Measurements from ENCODE around the gene ABL1. TPM values are rescaled to one million over a fixed set of nuclear protein-coding genes. Genes with fewer than 3 reads are reported as not detected.
A peak's percentile ranks its signal among the peaks of the same experiment; 100 is the strongest.
"Not testable (repeated sequence)": the region's sequence is repeated elsewhere in the genome, so short reads cannot be mapped to it uniquely, and the experiment has no call there.

Gene ABL1
- total and polyA plus RNA-seq, 5 donors from 2014 or later, result 5.5 to 33.9 (median 8.6) TPM

DNA sequence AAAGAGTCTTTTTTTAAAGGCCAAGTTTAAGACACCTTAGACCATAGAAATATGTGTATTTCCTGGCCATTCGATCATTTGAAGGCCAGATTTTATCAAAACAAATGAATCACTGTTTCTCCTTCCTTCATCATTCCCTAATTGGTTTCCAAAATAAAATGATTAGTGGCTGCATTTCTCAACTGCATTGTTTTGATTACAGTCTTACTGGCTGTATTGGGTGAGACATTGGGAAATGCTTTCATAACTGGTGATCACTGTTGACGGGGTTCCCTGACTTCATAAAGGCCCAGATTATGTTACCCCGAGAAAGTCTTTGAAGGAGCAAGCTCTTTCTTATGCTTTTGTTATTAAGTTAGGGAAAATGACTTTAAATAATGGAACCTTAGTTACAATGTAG, 40.6 kb upstream of the ABL1 start:
- not testable (repeated sequence) for H3K4me3 ChIP-seq (ENCODE audit: low read depth, low read length); H3K27ac Mint-ChIP-seq; DNase-seq; ATAC-seq (ENCODE audit: low read depth in 2 of 2); H3K27ac ChIP-seq (ENCODE audit: insufficient read depth, low read length, poor library complexity, severe bottlenecking); H3K36me3 ChIP-seq (ENCODE audit: control insufficient read depth, insufficient read depth, low read length); H3K36me3 Mint-ChIP-seq; H3K4me3 Mint-ChIP-seq; H3K9me3 ChIP-seq (ENCODE audit: control insufficient read depth in 2 of 2, low read length in 2 of 2); H3K27me3 ChIP-seq (ENCODE audit: control insufficient read depth, insufficient read depth, low read length); H3K4me1 ChIP-seq (ENCODE audit: control insufficient read depth, insufficient read depth, low read length, poor library complexity, severe bottlenecking); H3K9me3 Mint-ChIP-seq; H3K27me3 Mint-ChIP-seq
- peaks cover 11 to 23% (median 12%) of the 10 kb centered on the region in 4 donors for H3K4me1 Mint-ChIP-seq

GRCh38 chr9:130794923-130795495, 40.0 kb upstream of the ABL1 start:
- Histone ChIP-seq H3K4me1 (ENCODE audit: control insufficient read depth, insufficient read depth, low read length, poor library complexity, severe bottlenecking) (no peaks in the 10 kb centered on the region), H3K9me3 (ENCODE audit: control insufficient read depth in 2 of 2, low read length in 2 of 2) (peaks cover 0 to under 1% of the 10 kb centered on the region in 2 experiments), H3K27me3 (ENCODE audit: control insufficient read depth, insufficient read depth, low read length) (no peaks in the 10 kb centered on the region), H3K36me3 (ENCODE audit: control insufficient read depth, insufficient read depth, low read length) (no peaks in the 10 kb centered on the region), H3K27ac (ENCODE audit: insufficient read depth, low read length, poor library complexity, severe bottlenecking) (no peak overlapping the region), H3K4me3 (ENCODE audit: low read depth, low read length) (no peak overlapping the region)
- no peak overlapping the region for H3K27ac Mint-ChIP-seq
- no peaks in the 10 kb centered on the region for H3K27me3 Mint-ChIP-seq
- ATAC-seq (ENCODE audit: low read depth in 2 of 2) (no peak), DNase-seq (no peak)
- no peak overlapping the region for H3K4me3 Mint-ChIP-seq
- peaks cover 0 to 2% (median 0%) of the 10 kb centered on the region in 7 donors for H3K9me3 Mint-ChIP-seq
- peaks cover 11 to 23% (median 12%) of the 10 kb centered on the region in 4 donors for H3K4me1 Mint-ChIP-seq
- H3K36me3 Mint-ChIP-seq, result peaks cover 4% of the 10 kb centered on the region

DNA sequence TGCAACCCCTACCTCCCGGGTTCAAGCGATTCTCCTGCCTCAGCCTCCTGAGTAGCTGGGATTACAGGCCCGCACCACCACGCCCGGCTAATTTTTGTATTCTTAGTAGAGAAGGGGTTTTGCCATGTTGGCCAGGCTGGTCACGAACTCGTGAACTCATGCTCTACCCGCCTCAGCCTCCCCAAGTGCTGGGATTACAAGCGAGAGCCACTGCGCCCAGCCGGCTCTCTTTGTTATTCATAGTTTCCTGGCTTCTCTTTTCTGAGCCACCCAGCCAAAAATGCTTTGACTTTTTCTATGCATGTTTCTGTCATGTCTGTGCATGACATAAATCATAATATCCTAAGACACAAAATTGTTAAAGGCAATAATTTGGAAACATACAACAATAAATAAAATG, 31.9 kb upstream of the ABL1 start:
- not testable (repeated sequence) for H3K27ac ChIP-seq (ENCODE audit: insufficient read depth, low read length, poor library complexity, severe bottlenecking); H3K36me3 Mint-ChIP-seq; H3K27me3 Mint-ChIP-seq; H3K9me3 Mint-ChIP-seq; H3K36me3 ChIP-seq (ENCODE audit: control insufficient read depth, insufficient read depth, low read length); H3K27me3 ChIP-seq (ENCODE audit: control insufficient read depth, insufficient read depth, low read length); H3K27ac Mint-ChIP-seq; H3K9me3 ChIP-seq (ENCODE audit: control insufficient read depth in 2 of 2, low read length in 2 of 2); DNase-seq; H3K4me3 ChIP-seq (ENCODE audit: low read depth, low read length); ATAC-seq (ENCODE audit: low read depth in 2 of 2); H3K4me1 ChIP-seq (ENCODE audit: control insufficient read depth, insufficient read depth, low read length, poor library complexity, severe bottlenecking); H3K4me3 Mint-ChIP-seq
- peaks cover 2 to 16% (median 6%) of the 10 kb centered on the region in 4 donors for H3K4me1 Mint-ChIP-seq

DNA sequence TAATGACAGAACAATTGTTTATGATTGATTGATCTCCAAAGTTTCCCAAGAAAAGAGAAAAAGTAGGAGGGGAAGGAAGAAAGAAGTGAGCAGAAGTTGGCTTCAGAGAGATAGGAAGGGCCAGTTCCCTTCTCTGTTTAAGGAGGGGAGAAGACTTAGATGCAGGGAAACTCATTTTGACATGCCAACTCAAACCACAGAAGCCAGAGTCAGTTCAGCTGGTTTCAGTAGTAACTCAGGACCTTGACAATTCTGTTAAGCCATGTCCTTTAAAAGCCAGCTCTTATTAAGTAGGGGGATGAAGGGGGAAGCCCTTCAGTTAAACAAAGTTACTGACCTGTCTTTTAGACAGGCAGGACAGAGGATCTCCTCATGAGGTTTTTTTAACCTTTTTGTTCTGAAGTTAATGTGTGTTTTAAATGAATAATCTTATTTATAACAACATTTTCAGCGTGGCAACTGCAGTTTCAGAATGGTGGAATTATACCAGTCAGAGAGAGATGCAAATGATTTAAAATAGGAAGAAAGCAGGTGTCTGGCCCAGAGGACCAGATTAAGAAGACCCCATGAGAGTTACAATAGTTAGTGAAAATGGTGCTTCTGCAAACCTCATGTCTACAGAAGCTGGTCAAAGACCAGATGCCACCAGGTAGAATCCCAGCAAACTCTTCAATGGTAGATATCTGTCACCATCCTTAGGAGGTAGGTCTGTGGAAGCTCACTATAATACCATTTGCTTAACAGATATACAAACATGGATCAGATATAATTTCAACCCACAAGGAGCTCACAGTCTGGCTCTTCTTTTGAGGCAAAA, 29.3 kb upstream of the ABL1 start:
- Mint-ChIP-seq H3K27me3 (peaks cover 7% of the 10 kb centered on the region), H3K4me1 (peaks cover 0 to 11% (median 5%) of the 10 kb centered on the region in 4 donors), H3K36me3 (no peaks in the 10 kb centered on the region), H3K9me3 (peaks cover 0 to 2% (median 0%) of the 10 kb centered on the region in 7 donors), H3K27ac (peak overlapping the region in 1 of 3 donors; percentile 47), H3K4me3 (no peak overlapping the region)
- no peak overlapping the region for H3K4me3 ChIP-seq (ENCODE audit: low read depth, low read length)
- DNase-seq (no peak), ATAC-seq (ENCODE audit: low read depth in 2 of 2) (no peak)
- no peaks in the 10 kb centered on the region for H3K9me3 ChIP-seq (ENCODE audit: control insufficient read depth in 2 of 2, low read length in 2 of 2)
- no peaks in the 10 kb centered on the region for H3K4me1 ChIP-seq (ENCODE audit: control insufficient read depth, insufficient read depth, low read length, poor library complexity, severe bottlenecking)
- no peaks in the 10 kb centered on the region for H3K27me3 ChIP-seq (ENCODE audit: control insufficient read depth, insufficient read depth, low read length)
- no peak overlapping the region for H3K27ac ChIP-seq (ENCODE audit: insufficient read depth, low read length, poor library complexity, severe bottlenecking)
- no peaks in the 10 kb centered on the region for H3K36me3 ChIP-seq (ENCODE audit: control insufficient read depth, insufficient read depth, low read length)

DNA sequence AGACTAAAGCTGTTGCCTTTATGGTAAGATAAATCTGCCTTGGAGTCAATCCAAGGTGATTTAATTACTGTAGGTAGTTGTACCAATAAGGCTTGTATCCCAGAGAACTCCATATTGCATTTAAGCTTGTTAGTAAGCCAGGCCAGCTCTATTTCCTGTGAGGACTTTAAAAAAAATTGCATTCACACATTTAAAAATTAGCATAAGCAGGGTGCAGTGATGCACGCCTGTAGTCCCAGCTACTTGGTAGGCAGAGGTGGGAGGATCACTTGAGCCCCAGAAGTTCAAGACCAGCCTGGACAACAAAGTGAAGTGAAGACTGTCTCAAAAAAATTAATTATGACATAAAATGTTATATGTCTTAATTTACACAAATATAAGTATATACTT, 28.7 kb upstream of the ABL1 start:
- no peaks in the 10 kb centered on the region for H3K36me3 ChIP-seq (ENCODE audit: control insufficient read depth, insufficient read depth, low read length)
- no peaks in the 10 kb centered on the region for H3K27me3 ChIP-seq (ENCODE audit: control insufficient read depth, insufficient read depth, low read length)
- H3K9me3 Mint-ChIP-seq, result peaks cover 0 to 2% (median 0%) of the 10 kb centered on the region in 7 donors
- no peaks in the 10 kb centered on the region for H3K36me3 Mint-ChIP-seq
- no peak overlapping the region for H3K27ac ChIP-seq (ENCODE audit: insufficient read depth, low read length, poor library complexity, severe bottlenecking)
- H3K27me3 Mint-ChIP-seq, result peaks cover 7% of the 10 kb centered on the region
- no peaks in the 10 kb centered on the region for H3K4me1 ChIP-seq (ENCODE audit: control insufficient read depth, insufficient read depth, low read length, poor library complexity, severe bottlenecking)
- H3K27ac Mint-ChIP-seq, result no peak overlapping the region
- no peak overlapping the region for H3K4me3 Mint-ChIP-seq
- H3K4me3 ChIP-seq (ENCODE audit: low read depth, low read length), result no peak overlapping the region
- H3K4me1 Mint-ChIP-seq, result peaks cover 0 to 11% (median 6%) of the 10 kb centered on the region in 4 donors
- no peaks in the 10 kb centered on the region for H3K9me3 ChIP-seq (ENCODE audit: control insufficient read depth in 2 of 2, low read length in 2 of 2)
- ATAC-seq (ENCODE audit: low read depth in 2 of 2), result no peak
- no peak for DNase-seq

DNA sequence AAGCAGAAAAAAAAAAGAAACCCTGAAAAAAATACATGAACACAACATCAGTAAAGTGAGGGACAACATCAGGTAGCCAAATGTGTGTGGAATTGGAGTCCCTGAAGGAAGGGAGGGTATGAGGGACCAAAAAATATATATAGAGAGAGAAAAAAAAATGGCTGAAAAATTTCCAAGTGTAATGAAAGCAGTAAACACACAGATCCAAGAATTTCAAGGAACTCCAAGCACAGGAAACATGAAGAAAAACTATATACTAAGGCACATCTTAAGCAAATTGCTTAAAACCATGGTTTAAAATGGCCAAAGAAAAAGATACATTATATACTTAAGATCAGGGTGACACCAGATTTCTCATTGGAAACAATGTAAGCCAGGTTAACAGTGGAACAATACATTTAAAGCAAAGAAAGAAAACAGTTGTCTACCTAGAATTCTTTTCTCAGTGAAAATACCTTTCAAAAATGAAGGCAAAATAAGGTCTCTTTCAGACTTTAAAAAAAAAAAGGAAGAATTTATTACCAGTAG, 24.4 kb upstream of the ABL1 start:
- no peak overlapping the region for H3K4me3 ChIP-seq (ENCODE audit: low read depth, low read length)
- Mint-ChIP-seq H3K9me3 (peaks cover 0 to 1% (median 0%) of the 10 kb centered on the region in 7 donors), H3K4me1 (peaks cover 0 to 10% (median 6%) of the 10 kb centered on the region in 4 donors), H3K4me3 (no peak overlapping the region), H3K27ac (peak overlapping the region in 1 of 3 donors; percentile 27), H3K27me3 (peaks cover 7% of the 10 kb centered on the region), H3K36me3 (peaks cover 3% of the 10 kb centered on the region)
- H3K27me3 ChIP-seq (ENCODE audit: control insufficient read depth, insufficient read depth, low read length), result no peaks in the 10 kb centered on the region
- H3K9me3 ChIP-seq (ENCODE audit: control insufficient read depth in 2 of 2, low read length in 2 of 2), result no peaks in the 10 kb centered on the region
- no peaks in the 10 kb centered on the region for H3K36me3 ChIP-seq (ENCODE audit: control insufficient read depth, insufficient read depth, low read length)
- H3K4me1 ChIP-seq (ENCODE audit: control insufficient read depth, insufficient read depth, low read length, poor library complexity, severe bottlenecking), result no peaks in the 10 kb centered on the region
- ATAC-seq (ENCODE audit: low read depth in 2 of 2), result no peak
- no peak for DNase-seq
- no peak overlapping the region for H3K27ac ChIP-seq (ENCODE audit: insufficient read depth, low read length, poor library complexity, severe bottlenecking)

DNA sequence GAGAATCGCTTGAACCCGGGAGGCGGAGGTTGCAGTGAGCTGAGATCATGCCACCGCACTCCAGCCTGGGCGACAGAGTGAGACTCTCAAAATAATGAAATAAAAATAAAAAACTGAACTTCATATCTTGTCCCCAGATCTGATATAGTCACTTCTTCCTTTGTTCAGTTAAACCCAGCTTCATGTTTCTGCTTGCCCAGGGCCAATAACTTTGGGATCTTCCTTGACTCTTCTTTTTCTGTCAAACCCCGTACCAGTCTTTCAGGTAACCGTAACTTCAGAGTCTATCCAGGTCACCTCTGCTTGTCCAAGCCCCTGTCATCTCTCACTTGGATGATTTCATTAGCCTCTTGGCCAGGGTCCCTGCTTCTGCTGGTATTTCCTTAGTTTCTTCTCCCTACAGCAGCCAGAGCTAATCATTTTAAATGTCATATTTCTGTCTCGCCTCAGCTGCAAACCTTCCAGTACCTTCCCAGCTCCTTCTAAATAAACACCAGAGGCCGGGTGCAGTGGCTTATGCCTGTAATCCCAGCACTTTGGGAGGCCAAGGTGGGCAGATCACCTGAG, 19.7 kb upstream of the ABL1 start:
- H3K36me3 Mint-ChIP-seq, result peaks cover 10% of the 10 kb centered on the region
- no peak for DNase-seq
- H3K4me3 Mint-ChIP-seq, result no peak overlapping the region
- Histone ChIP-seq H3K4me1 (ENCODE audit: control insufficient read depth, insufficient read depth, low read length, poor library complexity, severe bottlenecking) (no peaks in the 10 kb centered on the region), H3K4me3 (ENCODE audit: low read depth, low read length) (no peak overlapping the region), H3K9me3 (ENCODE audit: control insufficient read depth in 2 of 2, low read length in 2 of 2) (peaks cover 0 to 16% of the 10 kb centered on the region in 2 experiments), H3K36me3 (ENCODE audit: control insufficient read depth, insufficient read depth, low read length) (no peaks in the 10 kb centered on the region), H3K27me3 (ENCODE audit: control insufficient read depth, insufficient read depth, low read length) (no peaks in the 10 kb centered on the region), H3K27ac (ENCODE audit: insufficient read depth, low read length, poor library complexity, severe bottlenecking) (no peak overlapping the region)
- no peak overlapping the region for H3K27ac Mint-ChIP-seq
- peaks cover 0 to 9% (median 6%) of the 10 kb centered on the region in 7 donors for H3K9me3 Mint-ChIP-seq
- H3K27me3 Mint-ChIP-seq, result no peaks in the 10 kb centered on the region
- ATAC-seq (ENCODE audit: low read depth in 2 of 2), result no peak
- H3K4me1 Mint-ChIP-seq, result peaks cover 0 to 10% (median 6%) of the 10 kb centered on the region in 4 donors
